Naive thymus-derived CD4-positive, alpha-beta T cell (primary cell): Measurements from ENCODE around the gene DMBX1. TPM values are rescaled to one million over a fixed set of nuclear protein-coding genes. Genes with fewer than 3 reads are reported as not detected.

Experiments
- ATAC-seq: fragments of 150-1000 bp; cut with Tn5 transposase; 2 replicates; pipeline ENCODE4 v1.10.0; 2021; ENCODE audit warnings: mild to moderate bottlenecking, moderate library complexity
- CTCF ChIA-PET: fragments of 350-600 bp; sonication (Branson Sonifier 250); formaldehyde crosslinking; loops from one replicate; lab custom pipeline; 2021; ENCODE audit warnings: antibody characterized with exemption; lab: Charles Lee
- POLR2A ChIA-PET: fragments of 350-600 bp; sonication (Branson Sonifier 250); formaldehyde crosslinking; loops from one replicate; lab custom pipeline; 2021; ENCODE audit warnings: antibody characterized with exemption, inconsistent platforms; lab: Charles Lee
- DNase-seq, 9 donors: peaks; one replicate each; pipeline versions ENCODE4 v3.0.0 to v3.0.0-alpha.2; 2020 to 2022; ENCODE audit warnings: mixed read lengths in 1 of 9
- H3K27ac ChIP-seq: one replicate; pipeline ENCODE4 v1.7.0; 2013; ENCODE audit warnings: mild to moderate bottlenecking, low read depth, low read length, moderate library complexity
- H3K27me3 ChIP-seq, 2 donors: one replicate each; pipeline ENCODE4 v1.7.0; 2013; ENCODE audit warnings: low read length in 2 of 2, mild to moderate bottlenecking in 2 of 2, moderate library complexity in 2 of 2; ENCODE audit not compliant: control insufficient read depth in 2 of 2, insufficient read depth in 2 of 2
- H3K36me3 ChIP-seq, 3 experiments: 1 replicate in 2 of 3; 2 replicates in 1 of 3; pipeline ENCODE4 v1.7.0; 2013; ENCODE audit warnings: low read length in 3 of 3, mild to moderate bottlenecking in 3 of 3, moderate library complexity in 1 of 3; ENCODE audit not compliant: insufficient read depth in 3 of 3, control insufficient read depth in 2 of 3
- H3K4me1 ChIP-seq, 2 donors: one replicate each; pipeline ENCODE4 v1.7.0; 2013; ENCODE audit warnings: low read length in 2 of 2, mild to moderate bottlenecking in 2 of 2, moderate library complexity in 1 of 2; ENCODE audit not compliant: control insufficient read depth in 2 of 2, insufficient read depth in 2 of 2
- H3K4me3 ChIP-seq: 2 replicates; pipeline ENCODE4 v1.7.0; 2013; ENCODE audit warnings: mild to moderate bottlenecking, low read length
- H3K9me3 ChIP-seq, 3 experiments: 1 replicate in 2 of 3; 2 replicates in 1 of 3; pipeline ENCODE4 v1.7.0; 2013; ENCODE audit warnings: low read length in 3 of 3; ENCODE audit not compliant: control insufficient read depth in 2 of 3
- H3K27ac Mint-ChIP-seq, 9 donors: one replicate each; pipeline ENCODE4 v1.8.0; 2020 to 2022; ENCODE audit warnings: mixed read lengths in 9 of 9, mild to moderate bottlenecking in 8 of 9, moderate library complexity in 5 of 9, inconsistent platforms in 2 of 9
- H3K27me3 Mint-ChIP-seq, 5 donors: one replicate each; pipeline ENCODE4 v1.8.0; 2021 to 2022; ENCODE audit warnings: mixed read lengths in 5 of 5, mild to moderate bottlenecking in 1 of 5
- H3K36me3 Mint-ChIP-seq, 5 donors: one replicate each; pipeline ENCODE4 v1.8.0; 2020 to 2022; ENCODE audit warnings: mixed read lengths in 5 of 5, mild to moderate bottlenecking in 3 of 5, inconsistent platforms in 1 of 5
- H3K4me1 Mint-ChIP-seq, 7 donors: one replicate each; pipeline ENCODE4 v1.8.0; 2020 to 2022; ENCODE audit warnings: mixed read lengths in 7 of 7, mild to moderate bottlenecking in 3 of 7, inconsistent platforms in 1 of 7
- H3K4me3 Mint-ChIP-seq, 10 donors: one replicate each; pipeline ENCODE4 v1.8.0; 2020 to 2022; ENCODE audit warnings: mild to moderate bottlenecking in 10 of 10, mixed read lengths in 10 of 10, moderate library complexity in 6 of 10, inconsistent platforms in 2 of 10
- H3K9me3 Mint-ChIP-seq, 11 donors: one replicate each; pipeline ENCODE4 v1.8.0; 2020 to 2022; ENCODE audit warnings: mixed read lengths in 11 of 11, mild to moderate bottlenecking in 4 of 11, inconsistent platforms in 1 of 11, moderate library complexity in 1 of 11
- intact Hi-C, 2 donors: fragments of 100-400 bp; cut with micrococcal nuclease; formaldehyde crosslinking; loops; one replicate each; pipeline ENCODE4 v1.15.1; 2023
- polyA plus RNA-seq, 2 donors: library from polyadenylated mRNA; unstranded; fragments of 300-500 nt; fragmentation: Illumina TruSeq; gene quantifications; one replicate each; pipeline ENCODE4 v1.2.3, GENCODE V29; 2021
- total RNA-seq, 6 experiments: library from RNA in 5 of 6; stranded (reverse) in 5 of 6; gene quantifications; 1 replicate in 5 of 6; 2 replicates in 1 of 6; pipeline ENCODE4 v1.2.3 and lab custom pipeline; 2021 to 2026

DMBX1 gene
- total and polyA plus RNA-seq, 7 experiments from 2014 or later = not detected

GRCh38 chr1:46536527-46536926 lies 46.9 kb downstream of the DMBX1 start:
- Histone ChIP-seq H3K4me1 (peaks cover 4 to 9% of the 10 kb centered on the region in 2 donors), H3K4me3 (no peak overlapping the region), H3K36me3 (no peaks in the 10 kb centered on the region), H3K9me3 (no peaks in the 10 kb centered on the region), H3K27ac (no peak overlapping the region), H3K27me3 (no peaks in the 10 kb centered on the region)
- Mint-ChIP-seq H3K27me3 (peaks cover 0 to 54% (median 5%) of the 10 kb centered on the region in 5 donors), H3K27ac (no peak overlapping the region), H3K9me3 (peaks cover 0 to 11% (median 0%) of the 10 kb centered on the region in 11 donors), H3K36me3 (peaks cover 0 to 2% (median 0%) of the 10 kb centered on the region in 5 donors), H3K4me1 (peaks cover 0 to 10% (median 5%) of the 10 kb centered on the region in 7 donors), H3K4me3 (no peak overlapping the region)
- intact Hi-C loops = no loop called here
- POLR2A ChIA-PET = no interaction called here
- ATAC-seq (no peak), DNase-seq (no peak)
- CTCF ChIA-PET = interaction anchor here (1.9 kb wide), 1 partner anchor 10 kb away, joined by 5 read pairs; no protein-coding TSS in a partner anchor

GRCh38 chr1:46537651-46538050 lies 48.0 kb downstream of the DMBX1 start:
- POLR2A ChIA-PET = no interaction called here

GRCh38 chr1:46538147-46538546 lies 48.5 kb downstream of the DMBX1 start:
- peaks cover 9 to 68% (median 18%) of the 10 kb centered on the region in 5 donors for H3K27me3 Mint-ChIP-seq
- POLR2A ChIA-PET = no interaction called here

More at GRCh38 chr1:46537651-46538050, 48.0 kb downstream of the DMBX1 start:
- Histone ChIP-seq H3K4me3 (no peak overlapping the region), H3K4me1 (peaks cover under 1 to 4% of the 10 kb centered on the region in 2 donors), H3K9me3 (no peaks in the 10 kb centered on the region), H3K36me3 (no peaks in the 10 kb centered on the region), H3K27me3 (no peaks in the 10 kb centered on the region), H3K27ac (no peak overlapping the region)
- CTCF ChIA-PET = interaction anchor here (1.9 kb wide), 1 partner anchor 11 kb away, joined by 5 read pairs; no protein-coding TSS in a partner anchor
- no peak overlapping the region for H3K4me3 Mint-ChIP-seq
- peaks cover 0 to 11% (median 0%) of the 10 kb centered on the region in 11 donors for H3K9me3 Mint-ChIP-seq
- ATAC-seq = no peak
- no peak overlapping the region for H3K27ac Mint-ChIP-seq
- DNase-seq = no peak
- H3K4me1 Mint-ChIP-seq = peaks cover 0 to 10% (median 5%) of the 10 kb centered on the region in 7 donors
- intact Hi-C loops = no loop called here
- peaks cover 4 to 63% (median 13%) of the 10 kb centered on the region in 5 donors for H3K27me3 Mint-ChIP-seq
- peaks cover 0 to 2% (median 0%) of the 10 kb centered on the region in 5 donors for H3K36me3 Mint-ChIP-seq

More at GRCh38 chr1:46538147-46538546, 48.5 kb downstream of the DMBX1 start:
- H3K4me3 ChIP-seq = no peak overlapping the region
- Mint-ChIP-seq H3K27ac (peak overlapping the region in 1 of 9 donors; percentile 81), H3K4me1 (peaks cover 0 to 10% (median 5%) of the 10 kb centered on the region in 7 donors), H3K9me3 (peaks cover 0 to 11% (median 0%) of the 10 kb centered on the region in 11 donors), H3K36me3 (peaks cover 0 to 2% (median 0%) of the 10 kb centered on the region in 5 donors), H3K4me3 (no peak overlapping the region)
- peaks cover 0 to 4% of the 10 kb centered on the region in 2 donors for H3K4me1 ChIP-seq
- H3K9me3 ChIP-seq = no peaks in the 10 kb centered on the region
- intact Hi-C loops = no loop called here
- DNase-seq = no peak
- H3K27me3 ChIP-seq = no peaks in the 10 kb centered on the region
- no peaks in the 10 kb centered on the region for H3K36me3 ChIP-seq
- ATAC-seq = no peak
- no peak overlapping the region for H3K27ac ChIP-seq
- CTCF ChIA-PET = interaction anchor here (1.9 kb wide), 1 partner anchor 12 kb away, joined by 5 read pairs; no protein-coding TSS in a partner anchor

Other genes with a start within 250 kb of the DMBX1 start
- 10 to 100 TPM in 1 of 5 experiments, 1 to 10 TPM in 3, under 1 TPM in 1; 0.94 to 31.9 (median 2.1) TPM for gene RAD54L, start 242.1 kb upstream of the DMBX1 start, total RNA-seq
- gene RAD54L, start 242.1 kb upstream of the DMBX1 start, polyA plus RNA-seq = 1 to 10 TPM in 1 of 2 donors, not detected in 1; 1.2 TPM
- gene LRRC41, start 186.2 kb upstream of the DMBX1 start, total RNA-seq = 10 to 100 TPM; 34.4 to 50.5 (median 37.2) TPM
- gene LRRC41, start 186.2 kb upstream of the DMBX1 start, polyA plus RNA-seq = 10 to 100 TPM; 52.0 to 63.4 TPM
- 100 to 1,000 TPM; 107 to 260 (median 127) TPM for gene UQCRH, start 186.1 kb upstream of the DMBX1 start, total RNA-seq
- gene UQCRH, start 186.1 kb upstream of the DMBX1 start, polyA plus RNA-seq = 100 to 1,000 TPM; 303 to 332 TPM
- gene NSUN4, start 149.0 kb upstream of the DMBX1 start, total RNA-seq = 10 to 100 TPM; 27.1 to 30.7 (median 29.0) TPM
- gene NSUN4, start 149.0 kb upstream of the DMBX1 start, polyA plus RNA-seq = 10 to 100 TPM; 10.2 to 17.3 TPM
- 10 to 100 TPM in 2 of 5 experiments, 1 to 10 TPM in 3; 3.8 to 17.1 (median 8.5) TPM for gene FAAH, start 95.5 kb upstream of the DMBX1 start, total RNA-seq
- 1 to 10 TPM; 1.6 to 4.3 TPM for gene FAAH, start 95.5 kb upstream of the DMBX1 start, polyA plus RNA-seq
- gene KNCN, start 61.8 kb downstream of the DMBX1 start, total RNA-seq = not detected
- not detected for gene KNCN, start 61.8 kb downstream of the DMBX1 start, polyA plus RNA-seq
- 10 to 100 TPM; 35.8 to 80.1 (median 54.1) TPM for gene MKNK1, start 114.4 kb downstream of the DMBX1 start, total RNA-seq
- gene MKNK1, start 114.4 kb downstream of the DMBX1 start, polyA plus RNA-seq = 10 to 100 TPM; 21.9 to 23.3 TPM
- 10 to 100 TPM; 12.1 to 25.8 (median 25.2) TPM for gene MOB3C, start 127.0 kb downstream of the DMBX1 start, total RNA-seq
- gene MOB3C, start 127.0 kb downstream of the DMBX1 start, polyA plus RNA-seq = 10 to 100 TPM in 1 of 2 donors, 1 to 10 TPM in 1; 9.3 to 21.7 TPM
- 10 to 100 TPM; 17.3 to 49.5 (median 28.6) TPM for gene ATPAF1, start 178.5 kb downstream of the DMBX1 start, total RNA-seq
- 10 to 100 TPM; 78.1 to 82.2 TPM for gene ATPAF1, start 178.5 kb downstream of the DMBX1 start, polyA plus RNA-seq
- gene TEX38, start 182.0 kb downstream of the DMBX1 start, total RNA-seq = under 1 TPM in 1 of 5 experiments, not detected in 4; 0.49 TPM
- gene TEX38, start 182.0 kb downstream of the DMBX1 start, polyA plus RNA-seq = under 1 TPM in 1 of 2 donors, not detected in 1; 0.32 TPM
- 10 to 100 TPM; 64.5 to 98.2 (median 89.5) TPM for gene EFCAB14, start 229.3 kb downstream of the DMBX1 start, total RNA-seq
- gene EFCAB14, start 229.3 kb downstream of the DMBX1 start, polyA plus RNA-seq = 100 to 1,000 TPM; 102 to 130 TPM